HCT116 (cell line): ENCODE measurements around the gene NKX2-1. TPM values are rescaled to one million over a fixed set of nuclear protein-coding genes. Genes with fewer than 3 reads are reported as not detected.

ENCODE experiments used
- ATAC-seq: fragments of 200-7000 bp; cut with Tn5 transposase; 2 replicates; pipeline ENCODE4 v1.9.1; 2020; ENCODE audit warnings: mild to moderate bottlenecking, moderate library complexity
- BruUV-seq: library from RNA; stranded (reverse); fragments of 400-500 nt; replicated peaks from 2 replicates; lab custom pipeline; 2021; lab: Mats Ljungman, UMichigan
- CTCF ChIA-PET: fragments of 300-600 bp; sonication (Branson Sonifier 250); formaldehyde crosslinking; loops from one replicate; lab custom pipeline; 2021; ENCODE audit warnings: antibody characterized with exemption; lab: Charles Lee
- POLR2A ChIA-PET: fragments of 300-600, 350-600 bp; sonication (Branson Sonifier 250); formaldehyde crosslinking; loops from one replicate; lab custom pipeline; 2021; ENCODE audit warnings: antibody characterized with exemption; lab: Charles Lee
- RAD21 ChIA-PET, 2 experiments: fragments of 300-600 bp; sonication (Branson Sonifier 250); formaldehyde crosslinking; loops; one replicate each; lab custom pipeline; 2023; ENCODE audit warnings: low total read pairs in 2 of 2; ENCODE audit not compliant: uncharacterized antibody in 2 of 2, unreplicated experiment in 2 of 2, low non-redundant PET in 1 of 2; lab: Charles Lee
- DNase-seq: peaks from one replicate; pipeline ENCODE4 v3.0.0-alpha.2; 2010; ENCODE audit warnings: low read depth, low spot score
- H2AFZ ChIP-seq: fragments of 200-600 bp; shearing (Covaris generic), sonication (generic); 2 replicates; pipeline ENCODE4 v1.6.1; 2017; ENCODE audit warnings: low read depth, mixed run types, mixed read lengths, antibody characterized with exemption, low read length; ENCODE audit not compliant: poor library complexity, severe bottlenecking
- H3K27ac ChIP-seq: 2 replicates; pipeline ENCODE4 v1.5.1; 2012; ENCODE audit warnings: low read depth, low read length
- H3K27me3 ChIP-seq: fragments of 200-600 bp; sonication (generic); 2 replicates; pipeline ENCODE4 v1.6.1; 2016; ENCODE audit warnings: mixed run types, low read length, mixed read lengths; ENCODE audit not compliant: insufficient read depth
- H3K36me3 ChIP-seq, 2 experiments: fragments of 200-500 bp in 1 of 2; fragments of 200-600 bp in 1 of 2; sonication (Bioruptor generic) in 1 of 2; sonication (generic) in 1 of 2; 2 replicates each; pipeline versions ENCODE4 v1.5.1 to v1.6.1; 2014 to 2016; ENCODE audit warnings: low read length in 2 of 2, inconsistent platforms in 1 of 2, mixed read lengths in 1 of 2, mixed run types in 1 of 2; ENCODE audit not compliant: insufficient read depth in 2 of 2, control insufficient read depth in 1 of 2
- H3K4me1 ChIP-seq, 2 experiments: fragments of 200-600 bp in 1 of 2; sonication (generic) in 1 of 2; 2 replicates each; pipeline versions ENCODE4 v1.5.1 to v1.6.1; 2012 to 2017; ENCODE audit warnings: low read length in 2 of 2, inconsistent platforms in 1 of 2, mild to moderate bottlenecking in 1 of 2, mixed read lengths in 1 of 2, mixed run types in 1 of 2, moderate library complexity in 1 of 2; ENCODE audit not compliant: insufficient read depth in 2 of 2, control insufficient read depth in 1 of 2
- H3K4me2 ChIP-seq: fragments of 200-600 bp; sonication (generic); 2 replicates; pipeline ENCODE4 v1.6.1; 2017; ENCODE audit warnings: mixed run types, low read length, mixed read lengths
- H3K4me3 ChIP-seq, 2 experiments: fragments of 200-600 bp in 1 of 2; sonication (generic) in 1 of 2; replicated peaks in 1 of 2; 2 replicates each; pipeline ENCODE4 v1.5.1; 2011 to 2016; ENCODE audit warnings: low read length in 2 of 2, control low read depth in 1 of 2, low read depth in 1 of 2, mild to moderate bottlenecking in 1 of 2, mixed read lengths in 1 of 2, mixed run types in 1 of 2
- H3K79me2 ChIP-seq: fragments of 200-600 bp; sonication (generic); 2 replicates; pipeline ENCODE4 v1.6.1; 2017; ENCODE audit warnings: mild to moderate bottlenecking, mixed run types, low read length, moderate library complexity, mixed read lengths; ENCODE audit not compliant: insufficient read depth
- H3K9ac ChIP-seq: fragments of 200-600 bp; sonication (generic); 2 replicates; pipeline ENCODE4 v1.6.1; 2016; ENCODE audit warnings: low read length, mixed read lengths
- H3K9me2 ChIP-seq: fragments of 200-600 bp; sonication (generic), shearing (Covaris generic); 2 replicates; pipeline ENCODE4 v1.6.1; 2017; ENCODE audit warnings: mixed run types, mild to moderate bottlenecking, moderate library complexity; ENCODE audit not compliant: insufficient read depth
- H3K9me3 ChIP-seq, 2 experiments: fragments of 200-500 bp in 1 of 2; fragments of 200-600 bp in 1 of 2; sonication (Bioruptor generic) in 1 of 2; sonication (generic) in 1 of 2; 2 replicates each; pipeline ENCODE4 v1.6.1; 2014 to 2017; ENCODE audit warnings: low read length in 2 of 2, mixed read lengths in 2 of 2, inconsistent platforms in 1 of 2, low read depth in 1 of 2, mild to moderate bottlenecking in 1 of 2, mixed run types in 1 of 2, moderate library complexity in 1 of 2; ENCODE audit not compliant: control insufficient read depth in 1 of 2, insufficient read depth in 1 of 2
- H4K20me1 ChIP-seq: fragments of 200-600 bp; sonication (generic), shearing (Covaris generic); 2 replicates; pipeline ENCODE4 v1.6.1; 2017; ENCODE audit warnings: mixed run types, mild to moderate bottlenecking, moderate library complexity; ENCODE audit not compliant: insufficient read depth
- ELF1 ChIP-seq: IDR thresholded peaks from 2 replicates; pipeline ENCODE4 v1.6.1; 2012; ENCODE audit warnings: low read depth, borderline replicate concordance
- RAD21 ChIP-seq: IDR thresholded peaks from 2 replicates; pipeline ENCODE4 v1.6.1; 2012; ENCODE audit warnings: low read depth, mild to moderate bottlenecking
- TCF7L2 ChIP-seq: IDR thresholded peaks from 2 replicates; pipeline ENCODE4 v1.7.0; 2011; ENCODE audit warnings: borderline replicate concordance, inconsistent platforms; ENCODE audit not compliant: insufficient read depth, insufficient read length; ENCODE audit errors: extremely low read depth
- intact Hi-C: fragments of 100-400 bp; cut with micrococcal nuclease; formaldehyde crosslinking; loops from 2 replicates; pipeline ENCODE4 v1.10.0; 2022
- total RNA-seq: library from RNA; stranded (reverse); gene quantifications from one replicate; pipeline ENCODE4 v1.2.1, GENCODE V29; 2021; ENCODE audit not compliant: unreplicated experiment
- TF ChIP-seq, protein P1 (sequence below): IDR thresholded peaks from 2 replicates; pipeline ENCODE4 v1.6.1; 2012
- TF ChIP-seq, protein P2 (sequence below): IDR thresholded peaks from 2 replicates; pipeline ENCODE4 v1.6.1; 2012; ENCODE audit warnings: low read depth

NKX2-1 gene
- total RNA-seq, 1 experiment from 2014 or later, result 0.84 TPM

DNA sequence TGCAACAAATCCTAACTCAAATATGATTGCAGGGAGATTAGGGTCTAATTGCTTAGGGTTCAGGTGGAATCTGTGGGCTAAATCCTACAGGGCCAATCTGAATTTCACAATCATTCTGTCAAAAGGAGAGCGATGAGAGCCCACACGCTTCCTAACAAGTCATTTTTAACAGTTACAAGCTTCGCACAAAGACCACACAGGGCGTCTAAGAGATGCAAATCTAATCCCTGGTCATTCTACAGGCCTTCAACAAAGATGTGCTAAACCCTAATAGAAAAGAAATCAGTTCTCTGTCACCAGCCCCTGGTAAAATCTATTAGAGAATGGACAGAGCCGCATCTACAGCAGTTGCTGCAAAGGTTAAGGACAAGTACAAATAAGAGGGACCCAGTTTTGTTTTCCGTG lies 15.3 kb downstream of the NKX2-1 start:
- intact Hi-C loops, result no loop called here
- TF ChIP-seq ELF1 (no peak), TCF7L2 (no peak), RAD21 (no peak)
- TF ChIP-seq, protein P1, sequence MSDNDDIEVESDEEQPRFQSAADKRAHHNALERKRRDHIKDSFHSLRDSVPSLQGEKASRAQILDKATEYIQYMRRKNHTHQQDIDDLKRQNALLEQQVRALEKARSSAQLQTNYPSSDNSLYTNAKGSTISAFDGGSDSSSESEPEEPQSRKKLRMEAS, result no peak
- TF ChIP-seq, protein P2, sequence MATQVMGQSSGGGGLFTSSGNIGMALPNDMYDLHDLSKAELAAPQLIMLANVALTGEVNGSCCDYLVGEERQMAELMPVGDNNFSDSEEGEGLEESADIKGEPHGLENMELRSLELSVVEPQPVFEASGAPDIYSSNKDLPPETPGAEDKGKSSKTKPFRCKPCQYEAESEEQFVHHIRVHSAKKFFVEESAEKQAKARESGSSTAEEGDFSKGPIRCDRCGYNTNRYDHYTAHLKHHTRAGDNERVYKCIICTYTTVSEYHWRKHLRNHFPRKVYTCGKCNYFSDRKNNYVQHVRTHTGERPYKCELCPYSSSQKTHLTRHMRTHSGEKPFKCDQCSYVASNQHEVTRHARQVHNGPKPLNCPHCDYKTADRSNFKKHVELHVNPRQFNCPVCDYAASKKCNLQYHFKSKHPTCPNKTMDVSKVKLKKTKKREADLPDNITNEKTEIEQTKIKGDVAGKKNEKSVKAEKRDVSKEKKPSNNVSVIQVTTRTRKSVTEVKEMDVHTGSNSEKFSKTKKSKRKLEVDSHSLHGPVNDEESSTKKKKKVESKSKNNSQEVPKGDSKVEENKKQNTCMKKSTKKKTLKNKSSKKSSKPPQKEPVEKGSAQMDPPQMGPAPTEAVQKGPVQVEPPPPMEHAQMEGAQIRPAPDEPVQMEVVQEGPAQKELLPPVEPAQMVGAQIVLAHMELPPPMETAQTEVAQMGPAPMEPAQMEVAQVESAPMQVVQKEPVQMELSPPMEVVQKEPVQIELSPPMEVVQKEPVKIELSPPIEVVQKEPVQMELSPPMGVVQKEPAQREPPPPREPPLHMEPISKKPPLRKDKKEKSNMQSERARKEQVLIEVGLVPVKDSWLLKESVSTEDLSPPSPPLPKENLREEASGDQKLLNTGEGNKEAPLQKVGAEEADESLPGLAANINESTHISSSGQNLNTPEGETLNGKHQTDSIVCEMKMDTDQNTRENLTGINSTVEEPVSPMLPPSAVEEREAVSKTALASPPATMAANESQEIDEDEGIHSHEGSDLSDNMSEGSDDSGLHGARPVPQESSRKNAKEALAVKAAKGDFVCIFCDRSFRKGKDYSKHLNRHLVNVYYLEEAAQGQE, result no peak
- RAD21 ChIA-PET, result no interaction called here

More for the DNA sequence above, 15.3 kb downstream of the NKX2-1 start:
- POLR2A ChIA-PET, result no interaction called here
- CTCF ChIA-PET, result no interaction called here
- Histone ChIP-seq H3K9me3 (no peaks in the 10 kb centered on the region), H3K79me2 (no peaks in the 10 kb centered on the region), H4K20me1 (no peaks in the 10 kb centered on the region), H3K27me3 (peaks cover 46% of the 10 kb centered on the region), H3K4me3 (no peak overlapping the region), H3K36me3 (no peaks in the 10 kb centered on the region), H3K4me1 (no peaks in the 10 kb centered on the region), H3K9me2 (no peaks in the 10 kb centered on the region), H3K9ac (no peak overlapping the region), H3K4me2 (no peak overlapping the region), H3K27ac (no peak overlapping the region), H2AFZ (no peak overlapping the region)
- DNase-seq, result no peak
- no TSS peak for BruUV-seq
- no peak for ATAC-seq
